NCI-H2196 (cell line): ENCODE data around the gene LY6G6F.
"Not testable (repeated sequence)": the region's sequence is repeated elsewhere in the genome, so short reads cannot be mapped to it uniquely, and the experiment has no call there.

Experiments
- DNase-seq: peaks from one replicate; lab custom pipeline; 2025; ENCODE audit not compliant: unreplicated experiment; lab: John Stamatoyannopoulos, UW

Gene LY6G6F

DNA sequence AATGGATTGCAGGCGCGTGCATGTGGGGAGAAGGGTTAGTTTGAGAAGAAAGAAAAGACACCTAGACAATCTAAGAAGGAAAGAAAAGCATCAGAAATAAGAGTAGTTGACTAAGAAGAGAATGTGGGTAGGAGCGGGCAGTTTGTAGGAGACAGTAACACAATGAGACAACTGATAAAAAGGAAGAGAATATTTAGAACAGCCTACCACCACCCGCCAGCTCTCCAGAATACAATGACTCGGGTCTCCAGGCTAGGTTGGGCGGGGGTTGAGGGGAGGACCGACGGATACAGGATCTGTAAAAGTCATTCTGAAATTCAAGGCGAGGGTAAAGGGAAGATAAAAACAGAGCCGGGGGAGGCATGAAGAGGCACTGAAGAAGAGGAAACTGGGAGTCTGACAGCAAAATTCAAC is 4.3 kb upstream of the LY6G6F start:
- no peak for DNase-seq

DNA sequence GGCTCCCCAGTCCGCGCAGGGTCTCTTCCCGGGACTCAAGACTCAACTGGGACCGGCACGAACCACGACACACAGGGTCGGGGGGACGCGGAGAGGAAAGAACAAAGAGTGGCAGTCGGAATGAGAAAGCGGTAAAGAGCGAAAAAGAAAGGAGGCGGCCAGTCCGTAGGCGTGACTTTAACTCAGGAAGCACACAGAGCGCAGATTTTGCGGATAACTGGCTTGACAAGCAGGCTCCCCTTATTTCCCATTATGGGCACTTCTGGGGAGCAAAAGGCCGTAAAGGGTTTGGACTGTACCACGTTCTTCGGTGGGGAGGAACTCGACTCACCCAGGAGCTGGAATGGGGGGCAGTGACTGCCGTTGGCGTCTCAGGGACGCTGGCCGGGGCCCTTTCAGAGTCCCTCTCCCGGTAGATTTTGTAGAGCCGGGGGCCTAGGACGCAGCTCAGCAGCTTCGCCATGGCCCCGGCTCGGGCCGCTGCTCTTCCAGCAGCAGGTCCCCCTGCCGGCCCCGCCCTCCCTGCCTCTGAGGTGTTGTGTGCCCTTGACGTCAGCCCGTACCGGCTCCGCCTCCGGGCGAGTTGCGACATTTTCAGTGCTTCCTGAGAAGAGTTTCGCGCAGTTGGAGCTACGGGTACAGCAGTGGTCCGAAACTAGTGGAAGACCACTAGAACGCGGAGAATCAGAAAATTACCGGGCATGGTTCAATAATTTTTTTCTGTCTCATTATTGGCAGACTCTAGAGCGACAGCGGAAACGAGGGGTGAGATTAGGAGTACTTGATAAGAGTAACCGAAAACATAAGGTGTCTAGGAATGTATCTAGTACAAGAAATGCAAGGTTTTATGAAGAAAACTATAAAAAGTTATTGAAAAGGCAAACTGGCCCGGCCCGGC is 3.6 kb upstream of the LY6G6F start, which contains the start of gene ABHD16A:
Gene ABHD16A, minus strand, starts transcription at position 506 of the 898 bp plus-strand sequence. Its CDS starts 43 bp downstream, at position 463.
- DNase-seq, result peak; percentile 97

DNA sequence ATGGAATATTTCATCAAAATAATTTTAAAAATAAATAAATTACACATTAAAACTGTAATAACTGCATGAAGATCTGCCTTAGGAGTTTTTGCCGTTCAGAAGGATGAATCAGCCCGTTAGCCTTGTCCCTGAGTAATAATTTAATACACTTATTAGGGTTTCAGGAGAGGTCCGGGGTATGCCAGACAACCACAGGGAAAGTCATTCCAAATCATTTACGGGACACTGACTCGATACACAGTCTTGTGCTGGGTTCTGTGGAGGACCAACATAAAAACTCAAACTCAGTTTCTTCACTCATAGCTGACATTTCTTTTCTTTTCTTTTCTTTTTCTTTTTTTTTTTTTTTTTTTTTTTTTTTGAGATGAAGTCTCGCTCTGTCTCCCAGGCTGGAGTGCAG is 735 bp upstream of the LY6G6F start:
- no peak for DNase-seq

DNA sequence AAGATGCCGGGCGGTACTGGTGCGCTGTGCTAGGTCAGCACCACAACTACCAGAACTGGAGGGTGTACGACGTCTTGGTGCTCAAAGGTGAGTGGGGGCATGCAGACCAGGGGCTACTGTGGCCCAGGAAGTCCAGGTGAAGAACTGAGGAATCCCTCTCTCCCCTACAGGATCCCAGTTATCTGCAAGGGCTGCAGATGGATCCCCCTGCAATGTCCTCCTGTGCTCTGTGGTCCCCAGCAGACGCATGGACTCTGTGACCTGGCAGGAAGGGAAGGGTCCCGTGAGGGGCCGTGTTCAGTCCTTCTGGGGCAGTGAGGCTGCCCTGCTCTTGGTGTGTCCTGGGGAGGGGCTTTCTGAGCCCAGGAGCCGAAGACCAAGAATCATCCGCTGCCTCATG is 1.0 kb downstream of the LY6G6F start:
- no peak for DNase-seq

DNA sequence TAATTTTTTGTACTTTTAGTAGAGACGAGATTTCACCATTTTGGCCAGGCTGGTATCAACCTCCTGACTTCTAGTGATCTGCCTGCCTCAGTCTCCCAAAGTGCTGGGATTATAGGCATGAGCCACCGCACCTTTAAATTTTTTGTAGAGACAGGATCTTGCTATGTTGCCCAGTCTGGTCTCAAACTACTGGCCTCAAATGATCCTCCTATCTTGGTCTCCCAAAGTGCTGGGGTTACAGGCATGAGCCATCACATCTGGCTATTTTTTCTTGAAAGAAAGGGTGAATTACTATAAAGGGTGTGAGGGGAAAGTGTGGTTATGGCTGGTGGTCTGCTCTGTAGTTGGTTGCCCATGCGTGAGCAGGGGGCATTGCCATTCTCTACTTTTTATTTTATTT is 1.6 kb downstream of the LY6G6F start:
- no peak for DNase-seq

DNA sequence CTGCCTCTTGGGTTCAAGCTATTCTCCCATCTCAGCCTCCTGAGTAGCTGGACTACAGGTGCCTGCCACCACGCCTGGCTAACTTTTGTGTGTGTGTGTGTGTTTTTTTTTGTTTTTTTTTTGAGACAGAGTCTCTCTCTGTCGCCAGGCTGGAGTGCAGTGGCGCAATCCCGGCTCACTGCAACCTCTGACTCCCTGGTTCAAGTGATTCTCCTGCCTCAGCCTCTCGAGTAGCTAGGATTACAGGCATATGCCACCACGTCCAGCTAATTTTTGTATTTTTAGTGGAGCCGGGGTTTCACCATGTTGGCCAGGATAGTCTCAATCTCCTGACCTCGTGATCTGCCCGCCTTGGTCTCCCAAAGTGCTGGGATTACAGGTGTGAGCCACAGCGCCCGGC is 2.5 kb downstream of the LY6G6F start:
- not testable (repeated sequence) for DNase-seq

DNA sequence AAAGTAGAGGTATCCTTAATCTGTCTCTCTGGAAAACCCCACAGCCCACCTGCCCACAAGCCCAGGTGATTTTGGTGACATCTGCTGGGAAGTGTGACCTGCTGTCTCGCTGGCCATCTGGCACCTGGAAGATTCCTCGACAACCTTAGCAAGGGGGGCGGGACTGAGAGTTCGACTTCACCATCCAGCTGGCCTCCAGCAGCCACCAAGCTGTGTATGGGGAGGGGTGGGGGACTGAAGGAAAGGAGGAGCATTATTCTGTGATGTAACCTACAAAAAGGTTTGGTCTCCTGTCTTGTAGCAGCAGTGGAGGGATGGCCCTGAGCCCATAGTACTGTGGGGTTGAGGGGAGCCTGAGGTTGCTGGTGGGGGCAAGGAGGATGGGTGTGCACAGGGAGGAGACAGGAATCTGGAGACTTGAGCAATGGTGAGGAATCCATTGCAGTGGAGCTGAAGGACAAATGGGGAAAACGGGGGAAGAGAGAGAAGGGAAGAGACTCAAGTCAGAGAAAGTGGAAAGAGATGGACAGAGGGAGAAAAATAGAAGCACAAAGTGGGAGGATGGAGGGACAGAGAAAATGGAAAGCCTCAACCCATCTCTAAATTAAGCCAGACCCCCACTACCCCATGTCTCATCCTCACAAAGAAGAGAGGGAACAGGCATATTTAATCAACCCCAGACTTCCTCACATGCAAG is 4.0 kb downstream of the LY6G6F start:
- no peak for DNase-seq

DNA sequence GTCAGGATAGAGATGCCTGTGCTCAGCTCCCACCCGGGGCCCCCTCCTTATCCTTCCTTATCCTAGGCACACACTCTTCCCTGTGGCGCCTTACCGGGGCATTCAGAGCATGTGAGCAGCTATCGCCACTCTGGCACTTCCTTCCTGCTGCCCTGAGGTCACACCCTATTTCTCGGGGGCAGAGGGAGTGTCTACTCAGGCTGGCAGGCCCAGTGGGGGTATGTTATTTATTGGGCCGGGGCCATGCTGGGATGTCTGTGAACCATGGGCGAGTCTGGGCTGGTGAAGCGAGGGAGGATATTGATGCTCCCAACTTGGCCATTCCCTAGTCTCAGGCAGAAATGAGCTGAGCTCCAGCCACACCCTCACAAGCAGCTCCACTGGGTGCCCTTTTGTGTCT is 4.6 kb downstream of the LY6G6F start:
- no peak for DNase-seq

DNA sequence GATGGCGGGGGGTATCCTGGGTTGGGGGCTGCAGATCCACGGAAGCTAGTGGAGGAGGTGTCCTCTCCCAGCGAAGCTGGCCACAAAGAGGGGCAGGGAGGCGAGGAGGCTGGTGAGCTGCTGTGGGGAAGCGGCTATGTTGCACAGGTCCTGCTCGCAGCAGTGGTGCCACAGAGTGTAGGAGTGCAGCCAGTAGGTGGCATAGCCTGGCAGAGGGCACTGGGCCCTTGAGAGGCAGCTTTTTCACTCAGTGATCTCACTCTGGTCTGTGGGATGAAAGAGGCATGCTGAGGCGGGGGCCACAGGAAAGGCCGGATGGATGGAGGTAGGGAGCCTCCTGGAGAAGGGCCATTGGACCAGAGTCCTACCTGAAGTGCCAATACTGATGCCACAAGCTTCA is 5.6 kb downstream of the LY6G6F start:
- peak; percentile 16 for DNase-seq

DNA sequence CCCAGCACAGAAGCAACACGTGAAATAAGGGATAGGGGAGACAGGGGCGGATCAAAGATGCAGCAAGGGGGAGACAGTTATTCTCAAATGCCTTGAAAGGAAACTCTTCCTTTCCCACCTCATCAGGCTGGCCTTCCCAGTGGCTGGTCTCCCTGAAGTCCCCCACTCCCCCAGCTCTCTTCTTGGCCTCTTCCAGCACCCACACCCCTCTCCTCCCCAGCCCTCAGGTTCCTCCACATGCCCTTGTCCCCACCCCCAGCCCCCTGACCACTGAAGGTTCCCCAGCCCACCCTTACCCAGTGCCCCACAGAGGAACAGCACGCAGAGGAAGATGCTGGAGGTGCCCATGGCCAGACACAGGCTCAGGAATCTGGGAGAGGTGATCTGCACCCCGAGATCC is 6.8 kb downstream of the LY6G6F start:
- no peak for DNase-seq

DNA sequence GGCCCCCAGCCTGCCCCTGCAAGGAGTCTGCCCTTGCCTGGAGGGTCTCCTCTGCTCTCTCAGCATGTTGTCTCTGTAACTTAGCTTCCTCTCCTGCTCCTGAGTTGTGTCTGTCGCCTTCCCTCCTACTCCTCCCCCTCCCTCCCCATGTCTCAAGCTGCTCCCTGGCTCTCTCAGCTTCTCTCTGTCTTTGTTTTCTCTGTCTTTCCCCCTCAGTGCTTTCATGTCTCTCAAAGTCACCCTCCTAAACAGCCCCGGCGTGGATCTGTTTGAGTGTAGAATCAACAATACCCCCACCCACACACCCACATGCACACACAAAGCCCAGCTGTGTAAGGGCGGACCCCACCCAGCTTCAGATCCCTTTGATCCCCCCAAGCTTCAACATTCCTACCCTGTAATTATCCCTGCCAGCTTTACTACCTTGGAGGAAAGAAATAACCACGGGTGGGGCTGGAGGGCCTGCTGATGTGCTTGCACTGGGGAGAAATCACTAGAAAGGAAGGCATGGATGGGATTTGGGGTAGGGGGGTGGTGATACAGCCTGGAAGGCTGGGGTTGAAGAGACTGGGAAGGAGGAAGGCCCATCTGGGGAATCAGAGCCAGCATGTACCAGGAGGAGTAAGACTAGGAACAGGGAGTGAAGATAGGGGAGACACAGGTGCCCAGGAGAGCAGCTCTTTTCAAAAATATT is 7.5 kb downstream of the LY6G6F start:
- no peak for DNase-seq

DNA sequence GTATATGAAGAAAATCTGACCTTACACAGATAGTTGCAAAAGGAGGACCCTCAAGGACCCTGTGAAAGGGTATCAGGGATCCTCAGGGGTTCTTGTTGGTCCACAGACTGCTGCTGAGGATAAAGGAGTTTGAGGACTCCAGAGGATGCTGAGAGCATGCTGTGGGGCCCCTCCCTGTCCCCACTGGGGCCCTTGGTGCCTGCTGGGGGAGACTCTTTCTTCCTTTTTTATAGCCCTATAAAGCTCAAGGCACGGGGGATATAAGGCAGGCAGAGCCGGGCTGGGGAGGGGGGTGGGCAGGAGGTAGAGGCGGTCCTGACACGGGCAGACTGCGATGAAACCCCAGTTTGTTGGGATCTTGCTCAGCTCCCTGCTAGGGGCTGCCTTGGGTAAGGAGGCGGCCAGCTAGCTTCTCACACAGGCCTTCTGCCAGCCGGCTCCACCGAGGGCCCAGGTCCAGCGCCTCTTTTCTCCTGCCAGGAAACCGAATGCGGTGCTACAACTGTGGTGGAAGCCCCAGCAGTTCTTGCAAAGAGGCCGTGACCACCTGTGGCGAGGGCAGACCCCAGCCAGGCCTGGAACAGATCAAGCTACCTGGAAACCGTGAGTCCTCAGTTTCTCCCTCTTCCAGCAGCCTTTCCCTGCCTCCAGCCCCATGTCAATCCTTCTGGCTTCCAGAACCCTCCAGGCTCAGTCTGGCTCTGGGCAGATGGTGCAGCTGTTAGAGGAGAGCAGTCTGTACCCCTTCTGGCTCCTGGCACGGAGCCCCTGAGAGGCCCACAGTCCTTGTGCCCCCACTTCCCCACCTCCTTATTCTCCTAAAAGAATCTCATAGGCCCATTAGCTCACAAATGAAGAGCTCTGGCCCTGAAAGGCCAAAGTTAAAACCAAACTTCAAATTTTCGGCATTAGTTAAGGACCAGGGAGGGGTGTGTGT is 8.6 kb downstream of the LY6G6F start, which contains the start of gene LY6G6D:
Gene LY6G6D, plus strand, starts transcription at position 327 of the 937 bp plus-strand sequence. Its CDS starts 8 bp downstream, at position 335.
- no peak for DNase-seq

DNA sequence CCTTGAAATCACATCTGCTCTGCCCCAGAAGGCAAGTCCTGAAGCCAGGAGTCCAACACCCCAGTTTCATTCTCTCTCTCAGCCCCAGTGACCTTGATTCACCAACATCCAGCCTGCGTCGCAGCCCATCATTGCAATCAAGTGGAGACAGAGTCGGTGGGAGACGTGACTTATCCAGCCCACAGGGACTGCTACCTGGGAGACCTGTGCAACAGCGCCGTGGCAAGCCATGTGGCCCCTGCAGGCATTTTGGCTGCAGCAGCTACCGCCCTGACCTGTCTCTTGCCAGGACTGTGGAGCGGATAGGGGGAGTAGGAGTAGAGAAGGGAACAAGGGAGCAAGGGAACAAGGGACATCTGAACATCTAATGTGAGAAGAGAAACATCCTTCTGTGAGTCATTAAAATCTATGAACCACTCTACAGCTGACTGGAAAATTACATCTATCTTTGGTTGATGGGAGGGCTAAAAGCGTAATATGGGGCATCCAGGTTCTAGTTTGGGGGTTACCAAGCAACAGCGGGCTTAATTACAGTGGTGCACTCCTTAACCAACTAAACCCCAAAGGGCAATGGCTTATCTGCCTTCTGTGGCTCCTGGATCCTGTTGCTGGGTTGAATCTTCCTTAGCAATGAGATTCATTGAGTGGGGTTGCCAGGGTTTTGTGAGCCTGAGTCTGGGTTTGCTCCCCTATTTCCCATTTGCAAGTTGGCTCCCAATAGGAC is 11.0 kb downstream of the LY6G6F start:
- no peak for DNase-seq

DNA sequence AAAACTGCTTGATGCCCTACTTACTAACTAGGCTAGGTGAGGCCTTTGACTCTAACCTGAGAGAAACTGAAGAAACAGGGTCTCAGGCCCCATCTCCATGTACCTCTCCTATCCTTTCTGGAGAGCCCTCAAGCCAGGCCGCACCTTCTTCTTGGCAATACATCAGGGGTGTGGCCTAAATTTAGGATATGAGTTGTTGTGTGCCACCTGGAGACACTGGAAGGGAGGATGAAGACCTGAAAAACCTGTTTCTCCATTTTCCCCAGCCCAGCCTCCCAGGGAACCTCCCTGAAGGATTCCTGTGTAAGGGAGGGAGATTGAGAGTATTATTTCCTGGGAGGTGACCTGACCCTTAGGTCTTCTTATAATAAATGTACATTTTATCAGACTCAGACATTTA is 11.6 kb downstream of the LY6G6F start:
- peak; percentile 71 for DNase-seq

DNA sequence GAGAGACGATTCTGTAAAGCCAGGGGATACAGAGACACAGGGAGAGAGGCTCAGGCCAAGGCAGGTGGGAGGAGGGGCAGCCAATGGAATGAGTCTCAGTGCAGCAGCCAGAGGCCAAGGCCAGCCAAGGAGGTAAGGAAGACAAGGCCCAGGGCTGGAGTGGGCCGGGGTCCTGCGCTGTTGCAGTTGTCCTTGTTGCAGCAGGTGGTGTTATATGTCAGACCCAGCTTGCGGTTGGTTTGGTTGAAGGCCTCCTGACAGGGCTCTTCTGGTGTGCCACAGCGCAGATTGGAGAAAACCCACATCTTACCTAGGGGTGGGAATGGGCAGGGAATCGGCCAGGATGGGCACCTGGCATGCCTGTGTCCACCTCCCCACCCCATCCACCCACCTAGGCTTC is 12.3 kb downstream of the LY6G6F start:
- no peak for DNase-seq

DNA sequence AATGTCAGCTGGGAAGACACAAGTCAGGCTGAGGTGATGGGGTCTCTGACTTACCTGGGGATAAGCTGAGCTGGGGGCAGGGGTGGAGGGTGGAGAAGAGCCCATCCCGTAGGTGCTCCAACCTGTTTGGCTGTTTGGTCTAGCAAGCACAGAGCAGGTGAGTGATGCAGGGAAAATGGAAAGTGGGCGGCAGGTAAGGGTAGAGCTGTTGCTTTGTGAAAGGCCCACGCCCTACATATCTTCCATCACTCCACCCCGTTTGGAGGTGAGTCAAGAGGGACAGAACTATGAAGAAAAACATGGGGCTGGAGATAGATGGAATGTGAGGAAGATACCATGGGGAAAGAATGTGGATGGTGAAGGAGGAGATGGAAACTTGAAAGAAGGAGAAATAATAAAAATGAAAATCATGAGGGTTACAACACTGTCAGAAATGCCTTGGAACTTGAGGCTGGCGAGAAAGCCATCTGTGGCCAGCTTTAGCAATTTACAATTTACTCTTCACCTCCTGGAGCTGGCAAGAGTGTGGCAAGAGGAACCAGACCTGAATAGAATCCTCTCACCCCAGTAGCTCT is 13.6 kb downstream of the LY6G6F start:
- DNase-seq, result no peak

DNA sequence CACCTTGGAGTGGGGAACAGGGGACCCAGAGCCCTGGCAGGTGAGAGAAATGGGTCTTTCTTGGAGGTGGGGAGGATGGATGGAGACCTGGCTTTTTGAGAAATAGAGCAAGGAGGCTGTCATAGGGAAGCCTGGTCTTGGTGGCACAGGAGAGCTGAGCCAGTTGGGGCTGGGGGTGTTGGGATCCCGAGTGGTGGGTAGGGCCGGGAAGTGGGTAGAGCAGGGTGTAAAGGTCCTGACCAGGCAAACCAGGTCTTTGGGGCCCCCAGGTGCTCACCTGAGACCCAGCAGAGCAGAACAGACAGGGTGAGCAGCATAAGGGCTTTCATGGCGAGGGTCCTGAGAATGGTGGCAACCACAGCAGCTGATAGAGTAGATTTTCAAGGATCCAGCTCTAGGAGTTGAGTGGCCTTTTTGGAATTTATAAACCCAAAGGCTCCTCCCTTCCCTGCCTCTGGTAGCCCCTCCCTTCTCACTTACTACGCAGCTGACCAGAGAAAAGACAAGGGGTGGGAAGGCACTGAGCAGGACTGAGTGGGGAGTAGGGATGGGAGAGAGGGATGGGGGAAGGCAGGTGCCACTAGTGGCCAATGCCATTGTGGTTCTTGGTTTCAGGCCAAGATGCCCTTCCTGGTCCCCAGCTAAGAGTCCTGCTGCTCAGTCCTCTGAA is 14.8 kb downstream of the LY6G6F start, which contains the start of gene LY6G6C:
Gene LY6G6C, minus strand, starts transcription at position 396 of the 670 bp plus-strand sequence. Its CDS starts 67 bp downstream, at position 329.
- no peak for DNase-seq

DNA sequence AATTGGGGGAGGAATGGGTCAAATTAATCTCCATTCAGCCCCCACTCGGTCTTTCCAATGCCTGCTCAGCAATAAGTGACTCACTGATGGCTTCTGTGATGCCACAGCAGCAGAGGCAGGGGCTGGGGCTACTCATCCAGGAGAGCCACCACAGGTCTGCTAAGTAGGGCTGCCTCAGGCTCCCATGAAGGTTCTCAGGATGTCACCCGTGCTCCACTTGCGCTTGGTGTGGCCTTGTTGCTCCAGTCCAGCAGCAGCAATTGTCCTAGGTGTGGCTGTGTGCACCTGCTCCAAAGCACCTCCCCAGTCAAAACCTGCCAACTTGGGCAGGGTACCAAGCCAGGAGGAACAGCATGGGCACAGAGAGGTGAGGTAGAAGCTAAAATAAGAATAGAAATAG is 15.5 kb downstream of the LY6G6F start:
- DNase-seq, result no peak
